ENCODE data around the gene TRAF6.
"Not testable (repeated sequence)": the region's sequence is repeated elsewhere in the genome, so short reads cannot be mapped to it uniquely, and the experiment has no call there.

The TRAF6 gene

GRCh38 chr11:36534276-36534840, 24.3 kb upstream of the TRAF6 start:
- no peak for TF ChIP-seq ZFX (IDR thresholded peaks at IDR 0.05)
- no peak for TF ChIP-seq CTCF (conservative IDR thresholded peaks at IDR 0.05)
- no peak overlapping the region for H3K27ac ChIP-seq

- no peak overlapping the region for H3K27ac ChIP-seq
- no peak for TF ChIP-seq CTCF (conservative IDR thresholded peaks at IDR 0.05)
- no peak for TF ChIP-seq ZFX (IDR thresholded peaks at IDR 0.05)
These were observed 23.0 kb upstream of the TRAF6 start for GRCh38 chr11:36532941-36533601.

- no peak overlapping the region for H3K27ac ChIP-seq
- no peak for TF ChIP-seq ZFX (IDR thresholded peaks at IDR 0.05)
- TF ChIP-seq CTCF (conservative IDR thresholded peaks at IDR 0.05) = no peak
These were observed 20.8 kb upstream of the TRAF6 start for GRCh38 chr11:36530840-36531239.

- TF ChIP-seq ZFX (IDR thresholded peaks at IDR 0.05) = no peak
- TF ChIP-seq CTCF (conservative IDR thresholded peaks at IDR 0.05) = no peak
- no peak overlapping the region for H3K27ac ChIP-seq
These were observed 3.9 kb upstream of the TRAF6 start for GRCh38 chr11:36513965-36514364.

- TF ChIP-seq ZFX (IDR thresholded peaks at IDR 0.05) (no peak), CTCF (conservative IDR thresholded peaks at IDR 0.05) (no peak)
- H3K27ac ChIP-seq = no peak overlapping the region
These were observed 1.9 kb upstream of the TRAF6 start for GRCh38 chr11:36512016-36512415.

GRCh38 chr11:36511062-36511461, 990 bp upstream of the TRAF6 start:
- not testable (repeated sequence) for H3K27ac ChIP-seq

GRCh38 chr11:36510594-36510942, 496 bp upstream of the TRAF6 start:
- TF ChIP-seq ZFX (IDR thresholded peaks at IDR 0.05) (no peak), CTCF (conservative IDR thresholded peaks at IDR 0.05) (no peak; the same call in 1 of the 2 replicates)
- H3K27ac ChIP-seq = no peak overlapping the region; the same call in 1 of the 2 replicates

GRCh38 chr11:36509201-36509639, 852 bp downstream of the TRAF6 start:
- peak overlapping the region; percentile 74 for H3K27ac ChIP-seq
- no peak for TF ChIP-seq CTCF (conservative IDR thresholded peaks at IDR 0.05)
- no peak for TF ChIP-seq ZFX (IDR thresholded peaks at IDR 0.05)
